Measurements from ENCODE around the gene TRNP1.
A peak's percentile ranks its signal among the peaks of the same experiment; 100 is the strongest.

Gene TRNP1

GRCh38 chr1:27025718-27026117, 32.2 kb downstream of the TRNP1 start:
- no peak for DNase-seq (ENCODE audit: low read depth in 1 of 2, low spot score in 1 of 2)

- no peak for DNase-seq (ENCODE audit: low read depth in 1 of 2, low spot score in 1 of 2)
Observed at GRCh38 chr1:27026621-27027574, 33.4 kb downstream of the TRNP1 start.

GRCh38 chr1:27027575-27028250, 34.2 kb downstream of the TRNP1 start:
- no peak for DNase-seq (ENCODE audit: low read depth in 1 of 2, low spot score in 1 of 2)

- DNase-seq (ENCODE audit: low read depth in 1 of 2, low spot score in 1 of 2): no peak
Observed at GRCh38 chr1:27029517-27029916, 36.0 kb downstream of the TRNP1 start.

GRCh38 chr1:27031235-27032118, 38.0 kb downstream of the TRNP1 start:
- DNase-seq (ENCODE audit: low read depth in 1 of 2, low spot score in 1 of 2): no peak

GRCh38 chr1:27032119-27032461, 38.6 kb downstream of the TRNP1 start:
- DNase-seq (ENCODE audit: low read depth in 1 of 2, low spot score in 1 of 2): no peak

GRCh38 chr1:27033043-27033746, 39.7 kb downstream of the TRNP1 start:
- DNase-seq (ENCODE audit: low read depth in 1 of 2, low spot score in 1 of 2): no peak

- no peak for DNase-seq (ENCODE audit: low read depth in 1 of 2, low spot score in 1 of 2)
Observed at GRCh38 chr1:27035344-27035743, 41.9 kb downstream of the TRNP1 start.

GRCh38 chr1:27036718-27037117, 43.2 kb downstream of the TRNP1 start:
- no peak for DNase-seq (ENCODE audit: low read depth in 1 of 2, low spot score in 1 of 2)

- no peak for DNase-seq (ENCODE audit: low read depth in 1 of 2, low spot score in 1 of 2)
Observed at GRCh38 chr1:27037518-27037917, 44.0 kb downstream of the TRNP1 start.

- DNase-seq (ENCODE audit: low read depth in 1 of 2, low spot score in 1 of 2): no peak
Observed at GRCh38 chr1:27038020-27038419, 44.5 kb downstream of the TRNP1 start.

- no peak for DNase-seq (ENCODE audit: low read depth in 1 of 2, low spot score in 1 of 2)
Observed at GRCh38 chr1:27042670-27043069, 49.2 kb downstream of the TRNP1 start.

GRCh38 chr1:27044613-27045151, 51.2 kb downstream of the TRNP1 start:
- DNase-seq (ENCODE audit: low read depth in 1 of 2, low spot score in 1 of 2): peak; percentile 77 to 88

GRCh38 chr1:27045973-27046558, 52.6 kb downstream of the TRNP1 start:
- DNase-seq (ENCODE audit: low read depth in 1 of 2, low spot score in 1 of 2): peak; percentile 33 to 60

GRCh38 chr1:27047914-27048313, 54.4 kb downstream of the TRNP1 start:
- DNase-seq (ENCODE audit: low read depth in 1 of 2, low spot score in 1 of 2): no peak

GRCh38 chr1:27049100-27049499, 55.6 kb downstream of the TRNP1 start:
- DNase-seq (ENCODE audit: low read depth in 1 of 2, low spot score in 1 of 2): no peak

- DNase-seq (ENCODE audit: low read depth in 1 of 2, low spot score in 1 of 2): no peak
Observed at GRCh38 chr1:27049607-27050006, 56.1 kb downstream of the TRNP1 start.
